DOHH2 (cell line): Measurements from ENCODE around the gene EFNA5.

Experiments used
- H3F3A ChIP-seq: fragments of 200-600 bp; sonication (generic), shearing (Covaris generic); 2 replicates; pipeline ENCODE4 v1.6.0; 2016; ENCODE audit warnings: antibody characterized with exemption, mild to moderate bottlenecking; ENCODE audit not compliant: control insufficient read depth, insufficient read depth
- H3K27ac ChIP-seq: fragments of 200-600 bp; sonication (generic); 2 replicates; pipeline ENCODE4 v1.5.1; 2014; ENCODE audit warnings: low read depth, mild to moderate bottlenecking, low read length, moderate library complexity
- H3K27me3 ChIP-seq: fragments of 200-600 bp; sonication (generic); 2 replicates; pipeline ENCODE4 v1.6.1; 2014; ENCODE audit warnings: mild to moderate bottlenecking, low read length, mixed read lengths; ENCODE audit not compliant: control insufficient read depth
- H3K36me3 ChIP-seq: fragments of 200-600 bp; sonication (generic); 2 replicates; pipeline ENCODE4 v1.6.1; 2014; ENCODE audit warnings: mild to moderate bottlenecking, low read length, moderate library complexity, mixed read lengths; ENCODE audit not compliant: control insufficient read depth
- H3K4me1 ChIP-seq: fragments of 200-600 bp; sonication (generic); 2 replicates; pipeline ENCODE4 v1.6.1; 2014; ENCODE audit warnings: mild to moderate bottlenecking, low read length, mixed read lengths; ENCODE audit not compliant: control insufficient read depth
- H3K4me2 ChIP-seq: fragments of 200-600 bp; sonication (generic); 2 replicates; pipeline ENCODE4 v1.6.0; 2014; ENCODE audit warnings: mild to moderate bottlenecking, low read length, moderate library complexity
- H3K4me3 ChIP-seq: fragments of 200-600 bp; sonication (generic); 2 replicates; pipeline ENCODE4 v1.5.1; 2014; ENCODE audit warnings: mild to moderate bottlenecking, low read length, mixed read lengths
- H3K79me2 ChIP-seq: fragments of 200-600 bp; sonication (generic); 2 replicates; pipeline ENCODE4 v1.6.1; 2014; ENCODE audit warnings: mild to moderate bottlenecking, low read length, mixed read lengths; ENCODE audit not compliant: control insufficient read depth
- H3K9me2 ChIP-seq: fragments of 200-600 bp; sonication (generic); replicated peaks from 2 replicates; pipeline ENCODE4 v1.6.1; 2014; ENCODE audit warnings: mild to moderate bottlenecking, low read length, mixed read lengths; ENCODE audit not compliant: control insufficient read depth
- H3K9me3 ChIP-seq: fragments of 200-600 bp; sonication (generic); 2 replicates; pipeline ENCODE4 v1.6.1; 2014; ENCODE audit warnings: antibody characterized with exemption, low read length, mixed read lengths; ENCODE audit not compliant: control insufficient read depth, insufficient read depth
- H4K20me1 ChIP-seq: fragments of 200-600 bp; sonication (generic); 2 replicates; pipeline ENCODE4 v1.6.0; 2014; ENCODE audit warnings: low read depth, mild to moderate bottlenecking, antibody characterized with exemption, low read length, moderate library complexity; ENCODE audit not compliant: control insufficient read depth, insufficient read depth
- EZH2phosphoT487 ChIP-seq: fragments of 200-600 bp; sonication (generic); IDR thresholded peaks from 2 replicates; pipeline ENCODE4 v1.6.1; 2017; ENCODE audit warnings: borderline replicate concordance, mild to moderate bottlenecking, antibody characterized with exemption, low read length, moderate library complexity, mixed read lengths
- TF ChIP-seq, protein P1 (sequence below): fragments of 200-600 bp; sonication (generic); IDR thresholded peaks from one replicate; pipeline ENCODE4 v1.5.1; 2014; ENCODE audit warnings: antibody characterized with exemption, mild to moderate bottlenecking, low read depth, low read length; ENCODE audit not compliant: poor library complexity, severe bottlenecking

The EFNA5 gene

DNA sequence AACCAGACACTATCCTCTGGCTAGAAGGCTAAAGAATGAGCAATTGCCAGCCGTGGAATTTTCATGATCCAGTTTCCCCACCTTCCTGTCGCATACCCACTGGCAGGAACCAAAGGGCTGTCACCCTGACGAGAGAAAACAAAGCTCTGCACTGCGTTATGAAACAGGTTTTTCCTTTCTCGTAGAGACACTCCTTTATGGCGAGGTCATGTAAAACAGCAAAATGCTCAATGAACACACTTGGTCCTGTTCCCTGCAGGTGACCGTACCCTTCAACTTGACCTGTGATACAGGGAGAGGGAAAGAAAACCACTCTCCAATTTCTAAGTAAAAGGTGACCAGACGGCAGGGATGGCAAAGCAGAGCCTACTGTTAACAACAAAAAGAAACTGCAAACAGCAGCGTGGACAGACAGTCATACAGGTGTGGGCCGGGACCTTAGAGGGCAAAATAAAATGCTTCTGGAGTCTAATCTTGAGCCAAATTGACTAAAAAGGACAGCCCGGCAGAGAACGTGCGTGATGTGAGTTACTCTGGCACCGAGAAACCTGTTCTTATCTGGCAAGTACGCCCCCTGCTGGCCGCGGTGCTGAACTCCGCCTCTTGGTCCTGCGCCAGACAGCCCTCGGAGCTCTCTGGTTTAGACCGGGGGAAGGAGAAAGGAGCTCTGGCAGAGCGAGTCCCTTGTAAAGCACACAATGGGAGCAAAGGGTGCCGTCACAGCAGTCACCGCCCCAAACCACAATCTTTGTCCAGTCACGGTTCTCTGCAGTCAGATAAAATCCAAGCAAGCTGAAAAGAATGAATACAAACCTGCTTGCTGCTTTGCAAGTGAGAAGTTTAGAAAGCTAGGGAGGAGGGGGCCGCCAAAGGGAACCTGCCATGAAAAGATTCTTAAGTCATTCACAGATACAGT, 98.9 kb downstream of the EFNA5 start:
- no peaks in the 10 kb centered on the region for H4K20me1 ChIP-seq
- H3K4me2 ChIP-seq: peak overlapping the region; percentile 55
- H3F3A ChIP-seq: no peaks in the 10 kb centered on the region
- peaks cover 13% of the 10 kb centered on the region for H3K4me1 ChIP-seq
- no peak overlapping the region for H3K27ac ChIP-seq
- H3K36me3 ChIP-seq: no peaks in the 10 kb centered on the region
- no peaks in the 10 kb centered on the region for H3K9me2 ChIP-seq
- no peak for TF ChIP-seq EZH2phosphoT487
- TF ChIP-seq, protein P1, sequence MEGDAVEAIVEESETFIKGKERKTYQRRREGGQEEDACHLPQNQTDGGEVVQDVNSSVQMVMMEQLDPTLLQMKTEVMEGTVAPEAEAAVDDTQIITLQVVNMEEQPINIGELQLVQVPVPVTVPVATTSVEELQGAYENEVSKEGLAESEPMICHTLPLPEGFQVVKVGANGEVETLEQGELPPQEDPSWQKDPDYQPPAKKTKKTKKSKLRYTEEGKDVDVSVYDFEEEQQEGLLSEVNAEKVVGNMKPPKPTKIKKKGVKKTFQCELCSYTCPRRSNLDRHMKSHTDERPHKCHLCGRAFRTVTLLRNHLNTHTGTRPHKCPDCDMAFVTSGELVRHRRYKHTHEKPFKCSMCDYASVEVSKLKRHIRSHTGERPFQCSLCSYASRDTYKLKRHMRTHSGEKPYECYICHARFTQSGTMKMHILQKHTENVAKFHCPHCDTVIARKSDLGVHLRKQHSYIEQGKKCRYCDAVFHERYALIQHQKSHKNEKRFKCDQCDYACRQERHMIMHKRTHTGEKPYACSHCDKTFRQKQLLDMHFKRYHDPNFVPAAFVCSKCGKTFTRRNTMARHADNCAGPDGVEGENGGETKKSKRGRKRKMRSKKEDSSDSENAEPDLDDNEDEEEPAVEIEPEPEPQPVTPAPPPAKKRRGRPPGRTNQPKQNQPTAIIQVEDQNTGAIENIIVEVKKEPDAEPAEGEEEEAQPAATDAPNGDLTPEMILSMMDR: peak; percentile 94
- peaks cover 11% of the 10 kb centered on the region for H3K27me3 ChIP-seq
- H3K9me3 ChIP-seq: no peaks in the 10 kb centered on the region
- peak overlapping the region; percentile 40 for H3K4me3 ChIP-seq
- no peaks in the 10 kb centered on the region for H3K79me2 ChIP-seq

DNA sequence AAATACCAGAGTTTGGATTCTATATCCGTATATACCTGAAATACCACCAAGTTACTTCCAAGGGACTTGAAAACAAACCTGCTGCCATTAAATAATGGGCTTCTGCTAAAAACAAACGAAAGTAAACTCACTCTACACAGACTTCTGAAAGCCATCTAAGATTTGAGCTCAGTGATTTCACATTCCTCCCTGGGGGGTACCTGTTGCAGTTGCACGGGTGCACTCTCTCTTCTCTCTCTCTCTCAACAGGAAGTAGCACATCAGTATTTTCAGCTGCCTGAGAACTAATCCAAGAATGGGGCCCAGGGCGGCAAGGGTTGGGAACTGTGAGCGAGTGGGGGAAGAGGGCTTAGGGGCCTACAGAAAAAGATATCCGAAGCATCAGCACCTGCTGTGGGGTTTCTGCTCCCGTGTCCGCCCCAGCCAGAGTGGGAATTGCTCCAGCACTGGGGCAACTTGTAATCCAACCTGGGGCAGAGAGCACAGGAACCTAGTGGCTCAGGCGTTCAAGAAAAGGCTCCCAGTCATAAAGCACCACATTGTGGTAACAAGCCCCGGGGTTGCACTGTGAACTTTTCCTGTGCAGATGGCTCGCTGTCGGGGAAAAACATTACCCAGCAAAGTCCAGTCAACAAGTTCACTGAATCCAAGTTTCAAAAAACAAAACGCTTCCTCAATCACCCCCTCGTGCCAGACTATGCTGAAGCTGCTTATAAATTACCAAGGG, 99.8 kb downstream of the EFNA5 start:
- Histone ChIP-seq H3K9me2 (no peaks in the 10 kb centered on the region), H3K4me3 (no peak overlapping the region), H3K79me2 (no peaks in the 10 kb centered on the region), H3K4me2 (no peak overlapping the region; the same call in 1 of the 2 replicates), H3K27ac (no peak overlapping the region), H4K20me1 (no peaks in the 10 kb centered on the region), H3K4me1 (peaks cover 13% of the 10 kb centered on the region), H3F3A (no peaks in the 10 kb centered on the region), H3K36me3 (no peaks in the 10 kb centered on the region), H3K9me3 (no peaks in the 10 kb centered on the region), H3K27me3 (peaks cover 8% of the 10 kb centered on the region)
- TF ChIP-seq EZH2phosphoT487: no peak

DNA sequence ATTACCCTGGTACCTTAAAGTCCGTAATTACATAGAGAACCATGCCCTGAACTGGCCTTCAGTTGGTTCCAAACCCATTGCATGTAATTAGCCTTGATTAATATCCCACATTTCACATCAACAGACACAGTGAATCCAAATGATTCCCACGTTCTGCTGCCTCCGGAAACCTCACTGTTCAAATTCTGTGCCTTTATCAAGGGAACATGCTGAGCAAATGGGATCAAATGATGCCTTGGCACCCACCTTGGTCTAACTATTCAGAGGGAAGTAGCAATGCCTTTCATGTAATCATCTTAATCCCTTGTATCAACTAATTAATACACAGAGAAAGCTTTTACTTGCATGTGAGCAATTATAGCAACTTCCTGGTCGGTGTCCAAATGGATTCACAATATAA, 100.6 kb downstream of the EFNA5 start:
- Histone ChIP-seq H3K9me2 (no peaks in the 10 kb centered on the region), H3K79me2 (no peaks in the 10 kb centered on the region), H3K4me3 (no peak overlapping the region), H3K27ac (no peak overlapping the region), H3K4me2 (no peak overlapping the region), H3K4me1 (peaks cover 13% of the 10 kb centered on the region), H3K27me3 (peaks cover 8% of the 10 kb centered on the region), H3K9me3 (no peaks in the 10 kb centered on the region), H4K20me1 (no peaks in the 10 kb centered on the region), H3F3A (no peaks in the 10 kb centered on the region), H3K36me3 (no peaks in the 10 kb centered on the region)
- no peak for TF ChIP-seq EZH2phosphoT487
- TF ChIP-seq, protein P1: no peak
